ENCODE results near the gene MAST4. TPM values are rescaled to one million over a fixed set of nuclear protein-coding genes. Genes with fewer than 3 reads are reported as not detected.
"Not testable (repeated sequence)": the region's sequence is repeated elsewhere in the genome, so short reads cannot be mapped to it uniquely, and the experiment has no call there.

MAST4 gene
- total RNA-seq, 1 donor from 2014 or later, result 19.1 TPM

GRCh38 chr5:67118050-67118620, 521.9 kb downstream of the MAST4 start:
- no peak for TF ChIP-seq CTCF (IDR thresholded peaks at IDR 0.05; ENCODE audit: insufficient read depth, low read length, poor library complexity, severe bottlenecking)
- DNase-seq (ENCODE audit: low read depth), result no peak
- no peaks in the 10 kb centered on the region for H3K36me3 ChIP-seq (ENCODE audit: control insufficient read depth, insufficient read depth, low read length)
- H3K27me3 ChIP-seq (ENCODE audit: control insufficient read depth, insufficient read depth, low read length), result no peaks in the 10 kb centered on the region
- H3K4me3 ChIP-seq (ENCODE audit: low read depth, low read length), result no peak overlapping the region

- no peak for TF ChIP-seq CTCF (IDR thresholded peaks at IDR 0.05; ENCODE audit: insufficient read depth, low read length, poor library complexity, severe bottlenecking)
- Histone ChIP-seq H3K36me3 (ENCODE audit: control insufficient read depth, insufficient read depth, low read length) (no peaks in the 10 kb centered on the region), H3K27me3 (ENCODE audit: control insufficient read depth, insufficient read depth, low read length) (no peaks in the 10 kb centered on the region), H3K4me3 (ENCODE audit: low read depth, low read length) (no peak overlapping the region)
- DNase-seq (ENCODE audit: low read depth), result no peak
These were observed 522.8 kb downstream of the MAST4 start for GRCh38 chr5:67119010-67119409.

- DNase-seq (ENCODE audit: low read depth), result no peak
- Histone ChIP-seq H3K27me3 (ENCODE audit: control insufficient read depth, insufficient read depth, low read length) (no peaks in the 10 kb centered on the region), H3K36me3 (ENCODE audit: control insufficient read depth, insufficient read depth, low read length) (no peaks in the 10 kb centered on the region), H3K4me3 (ENCODE audit: low read depth, low read length) (no peak overlapping the region)
- no peak for TF ChIP-seq CTCF (IDR thresholded peaks at IDR 0.05; ENCODE audit: insufficient read depth, low read length, poor library complexity, severe bottlenecking)
These were observed 523.8 kb downstream of the MAST4 start for GRCh38 chr5:67120032-67120431.

- H3K4me3 ChIP-seq (ENCODE audit: low read depth, low read length), result no peak overlapping the region
- no peak for TF ChIP-seq CTCF (IDR thresholded peaks at IDR 0.05; ENCODE audit: insufficient read depth, low read length, poor library complexity, severe bottlenecking)
- no peak for DNase-seq (ENCODE audit: low read depth)
- H3K36me3 ChIP-seq (ENCODE audit: control insufficient read depth, insufficient read depth, low read length), result no peaks in the 10 kb centered on the region
- H3K27me3 ChIP-seq (ENCODE audit: control insufficient read depth, insufficient read depth, low read length), result no peaks in the 10 kb centered on the region
These were observed 527.6 kb downstream of the MAST4 start for GRCh38 chr5:67123819-67124218.

GRCh38 chr5:67124556-67124955, 528.4 kb downstream of the MAST4 start:
- no peak for DNase-seq (ENCODE audit: low read depth)
- Histone ChIP-seq H3K36me3 (ENCODE audit: control insufficient read depth, insufficient read depth, low read length) (no peaks in the 10 kb centered on the region), H3K27me3 (ENCODE audit: control insufficient read depth, insufficient read depth, low read length) (no peaks in the 10 kb centered on the region), H3K4me3 (ENCODE audit: low read depth, low read length) (no peak overlapping the region)
- TF ChIP-seq CTCF (IDR thresholded peaks at IDR 0.05; ENCODE audit: insufficient read depth, low read length, poor library complexity, severe bottlenecking), result no peak

- not testable (repeated sequence) for H3K36me3 ChIP-seq (ENCODE audit: control insufficient read depth, insufficient read depth, low read length); DNase-seq (ENCODE audit: low read depth); H3K27me3 ChIP-seq (ENCODE audit: control insufficient read depth, insufficient read depth, low read length); H3K4me3 ChIP-seq (ENCODE audit: low read depth, low read length)
These were observed 531.2 kb downstream of the MAST4 start for GRCh38 chr5:67127347-67127895.

All from kidney epithelial cell (primary cell).